Measurements from ENCODE around the gene PFKFB1.

Gene PFKFB1

GRCh38 chrX:54994099-54994498 lies at the start of gene PFKFB1:
TSS of gene PFKFB1 (minus strand) at chrX:54994188. CDS start at chrX:54994007, 181 bp downstream.
- no peak within 1 kb of the TSS for H3K4me3 ChIP-seq (ENCODE audit: low read depth, low read length)

GRCh38 chrX:55041514-55041913 lies 47.5 kb upstream of the PFKFB1 start:
- H3K4me3 ChIP-seq (ENCODE audit: low read depth, low read length): no peak overlapping the region

- H3K4me3 ChIP-seq (ENCODE audit: low read depth, low read length): no peak overlapping the region
Measured at GRCh38 chrX:55039471-55039870, 45.5 kb upstream of the PFKFB1 start.

GRCh38 chrX:55033429-55033828 lies 39.4 kb upstream of the PFKFB1 start:
- H3K4me3 ChIP-seq (ENCODE audit: low read depth, low read length): no peak overlapping the region

- H3K4me3 ChIP-seq (ENCODE audit: low read depth, low read length): no peak within 1 kb of the TSS
Measured at GRCh38 chrX:55030271-55031205, 36.5 kb upstream of the PFKFB1 start, which contains the start of gene ALAS2. TSS of gene ALAS2 (minus strand) at chrX:55030977. CDS start at chrX:55026000, 4,977 bp downstream.

- no peak overlapping the region for H3K4me3 ChIP-seq (ENCODE audit: low read depth, low read length)
Measured at GRCh38 chrX:55029291-55029690, 35.3 kb upstream of the PFKFB1 start.

GRCh38 chrX:55028611-55029010 lies 34.6 kb upstream of the PFKFB1 start:
- H3K4me3 ChIP-seq (ENCODE audit: low read depth, low read length): no peak overlapping the region

GRCh38 chrX:55028040-55028439 lies 34.1 kb upstream of the PFKFB1 start:
- H3K4me3 ChIP-seq (ENCODE audit: low read depth, low read length): no peak overlapping the region

- H3K4me3 ChIP-seq (ENCODE audit: low read depth, low read length): no peak overlapping the region
Measured at GRCh38 chrX:55026840-55027239, 32.9 kb upstream of the PFKFB1 start.

- no peak overlapping the region for H3K4me3 ChIP-seq (ENCODE audit: low read depth, low read length)
Measured at GRCh38 chrX:55026143-55026542, 32.2 kb upstream of the PFKFB1 start.

- H3K4me3 ChIP-seq (ENCODE audit: low read depth, low read length): no peak overlapping the region
Measured at GRCh38 chrX:55014897-55015299, 20.9 kb upstream of the PFKFB1 start.

GRCh38 chrX:55011294-55011693 lies 17.3 kb upstream of the PFKFB1 start:
- no peak overlapping the region for H3K4me3 ChIP-seq (ENCODE audit: low read depth, low read length)

- H3K4me3 ChIP-seq (ENCODE audit: low read depth, low read length): no peak overlapping the region
Measured at GRCh38 chrX:55008571-55009358, 14.8 kb upstream of the PFKFB1 start.

- no peak overlapping the region for H3K4me3 ChIP-seq (ENCODE audit: low read depth, low read length)
Measured at GRCh38 chrX:55007656-55008055, 13.7 kb upstream of the PFKFB1 start.

GRCh38 chrX:55006827-55007621 lies 13.0 kb upstream of the PFKFB1 start:
- H3K4me3 ChIP-seq (ENCODE audit: low read depth, low read length): no peak overlapping the region

- H3K4me3 ChIP-seq (ENCODE audit: low read depth, low read length): no peak overlapping the region
Measured at GRCh38 chrX:55005256-55005655, 11.3 kb upstream of the PFKFB1 start.

GRCh38 chrX:55004231-55004630 lies 10.2 kb upstream of the PFKFB1 start:
- H3K4me3 ChIP-seq (ENCODE audit: low read depth, low read length): no peak overlapping the region

GRCh38 chrX:54999717-55000598 lies 6.0 kb upstream of the PFKFB1 start, which contains the start of gene APEX2:
TSS of gene APEX2 (plus strand) at chrX:55000363. CDS start at chrX:55000423, 60 bp downstream.
- H3K4me3 ChIP-seq (ENCODE audit: low read depth, low read length): peak within 1 kb of the TSS; percentile 76

GRCh38 chrX:54995621-54996020 lies 1.6 kb upstream of the PFKFB1 start:
- H3K4me3 ChIP-seq (ENCODE audit: low read depth, low read length): no peak overlapping the region

Measured in iPS-11a (cell line).